ENCODE data around the gene UGT1A9. TPM values are rescaled to one million over a fixed set of nuclear protein-coding genes. Genes with fewer than 3 reads are reported as not detected.

UGT1A9 gene
- total and polyA plus RNA-seq, 10 of the 15 experiments (the other 5 are each of a cell fraction or from before 2014, with no cell fraction given): 0.07 TPM; not detected in 9

- CTCF ChIA-PET: interaction anchor here (1.0 kb wide), 1 partner anchor 54 kb away, joined by 3 read pairs; no protein-coding TSS in a partner anchor
- no TSS peak for BruUV-seq (replicated peaks)
- Histone ChIP-seq H3K4me1 (ENCODE audit: control insufficient read depth, insufficient read depth, low read length) (no peaks in the 10 kb centered on the region), H3K36me3 (ENCODE audit: control insufficient read depth in 2 of 2, insufficient read depth in 2 of 2, low read length in 1 of 2) (no peaks in the 10 kb centered on the region), H2AFZ (ENCODE audit: control insufficient read depth, low read depth, low read length) (no peak overlapping the region), H3K27me3 (replicated peaks in 1 of 2; ENCODE audit: control insufficient read depth in 2 of 2, insufficient read depth in 2 of 2, low read length in 1 of 2) (peaks cover 0 to 3% of the 10 kb centered on the region in 2 experiments; a peak in 1 of 4 replicates), H3K4me3 (no peak overlapping the region), H3K27ac (ENCODE audit: control insufficient read depth, insufficient read depth) (no peak overlapping the region), H3K9me3 (replicated peaks; ENCODE audit: control insufficient read depth, insufficient read depth, low read length) (no peaks in the 10 kb centered on the region), H3K79me2 (ENCODE audit: control insufficient read depth, insufficient read depth, low read length) (no peaks in the 10 kb centered on the region), H3K4me2 (ENCODE audit: control insufficient read depth, insufficient read depth) (no peak overlapping the region), H4K20me1 (ENCODE audit: control insufficient read depth, insufficient read depth) (no peaks in the 10 kb centered on the region), H3K9ac (ENCODE audit: control insufficient read depth, insufficient read depth, low read length) (no peak overlapping the region)
- POLR2A ChIA-PET: no interaction called here
- WGBS (ENCODE audit: insufficient coverage, insufficient replicate concordance, low lambda C conversion rate, missing lambda C conversion rate): 21% methylated on average over 4 of the region's 4 CpGs
- intact Hi-C loops (cut with micrococcal nuclease; ENCODE audit: unreplicated experiment) (no loop called here), in situ Hi-C loops (cut with MboI) (no loop called here)
- RAD21 ChIA-PET (ENCODE audit: unreplicated experiment): no interaction called here
- ATAC-seq (no peak), FAIRE-seq (no peak), DNase-seq (ENCODE audit: low read depth, low spot score) (no peak)
- SMC1A ChIA-PET (ENCODE audit: uncharacterized antibody, unreplicated experiment): no interaction called here
- TF ChIP-seq STAT1 (conservative IDR thresholded peaks at IDR 0.05) (no peak), IRF3 (IDR thresholded peaks at IDR 0.05) (no peak), HDGF (IDR thresholded peaks at IDR 0.05) (no peak), RAD51 (IDR thresholded peaks at IDR 0.05) (no peak), IRF5 (IDR thresholded peaks at IDR 0.05; ENCODE audit: borderline replicate concordance) (no peak), NR2C2 (IDR thresholded peaks at IDR 0.05; ENCODE audit: borderline replicate concordance, control insufficient read depth, insufficient read length, low read depth) (no peak), ZNF24 (IDR thresholded peaks at IDR 0.05) (no peak)
These were observed 94.7 kb downstream of the UGT1A9 start for GRCh38 chr2:233766416-233766815.
